ENCODE measurements around the gene C19orf81.

Gene C19orf81

GRCh38 chr19:50629801-50630200, 19.4 kb upstream of the C19orf81 start:
- DNase-seq = no peak

DNA sequence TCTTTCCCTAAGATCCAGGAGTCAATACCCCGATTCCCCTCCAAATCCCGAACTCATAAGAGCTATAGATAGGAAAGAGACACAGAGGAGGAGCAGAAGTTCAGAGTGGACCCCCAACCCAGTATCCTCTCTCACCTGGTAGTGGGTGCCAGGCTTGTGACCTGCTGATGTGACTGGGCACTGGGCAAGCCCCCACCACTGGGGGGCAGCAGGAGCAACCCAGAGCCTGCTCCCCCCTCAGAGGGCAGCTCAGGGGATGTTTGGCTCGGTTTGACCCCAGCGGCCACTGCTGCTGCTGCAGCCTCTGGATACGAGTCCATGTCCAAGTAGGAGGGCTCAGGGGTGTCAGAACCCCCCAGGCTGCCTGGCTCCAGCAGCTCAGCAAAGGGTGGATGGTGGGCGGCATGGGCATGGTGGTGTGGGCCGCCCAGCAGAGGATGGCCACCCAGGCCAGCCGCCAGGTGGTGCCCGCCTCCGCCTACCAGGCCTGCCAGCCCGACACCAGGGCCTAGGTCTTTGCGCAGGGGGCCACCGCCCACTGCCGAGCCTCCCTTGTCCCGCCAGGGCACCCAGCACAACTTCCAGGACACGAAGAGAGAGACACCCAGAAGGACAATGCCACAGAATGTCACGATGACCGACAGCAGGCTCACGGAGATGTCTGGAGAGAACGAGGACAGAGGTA, 17.0 kb upstream of the C19orf81 start:
- DNase-seq = no peak

DNA sequence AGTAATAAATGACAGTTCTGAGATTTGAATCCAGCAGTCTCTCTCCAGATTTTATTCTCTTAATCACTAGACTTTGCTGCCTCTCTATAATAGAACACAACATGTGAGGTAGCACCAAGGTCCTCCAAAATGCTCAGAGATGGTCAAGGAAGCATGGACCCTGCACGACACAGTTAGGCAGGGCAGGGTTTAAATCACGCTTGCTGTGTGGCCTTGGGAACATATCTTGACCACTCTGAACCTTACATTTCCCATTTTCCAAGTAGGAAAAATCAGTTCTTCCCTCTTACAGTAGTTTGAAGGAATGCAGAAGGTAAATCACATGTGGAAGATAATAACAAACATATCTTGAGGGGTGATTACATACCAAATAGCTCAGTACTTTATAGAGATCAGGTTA, 15.9 kb upstream of the C19orf81 start:
- no peak for DNase-seq

GRCh38 chr19:50633973-50634372, 15.3 kb upstream of the C19orf81 start:
- no peak for DNase-seq

DNA sequence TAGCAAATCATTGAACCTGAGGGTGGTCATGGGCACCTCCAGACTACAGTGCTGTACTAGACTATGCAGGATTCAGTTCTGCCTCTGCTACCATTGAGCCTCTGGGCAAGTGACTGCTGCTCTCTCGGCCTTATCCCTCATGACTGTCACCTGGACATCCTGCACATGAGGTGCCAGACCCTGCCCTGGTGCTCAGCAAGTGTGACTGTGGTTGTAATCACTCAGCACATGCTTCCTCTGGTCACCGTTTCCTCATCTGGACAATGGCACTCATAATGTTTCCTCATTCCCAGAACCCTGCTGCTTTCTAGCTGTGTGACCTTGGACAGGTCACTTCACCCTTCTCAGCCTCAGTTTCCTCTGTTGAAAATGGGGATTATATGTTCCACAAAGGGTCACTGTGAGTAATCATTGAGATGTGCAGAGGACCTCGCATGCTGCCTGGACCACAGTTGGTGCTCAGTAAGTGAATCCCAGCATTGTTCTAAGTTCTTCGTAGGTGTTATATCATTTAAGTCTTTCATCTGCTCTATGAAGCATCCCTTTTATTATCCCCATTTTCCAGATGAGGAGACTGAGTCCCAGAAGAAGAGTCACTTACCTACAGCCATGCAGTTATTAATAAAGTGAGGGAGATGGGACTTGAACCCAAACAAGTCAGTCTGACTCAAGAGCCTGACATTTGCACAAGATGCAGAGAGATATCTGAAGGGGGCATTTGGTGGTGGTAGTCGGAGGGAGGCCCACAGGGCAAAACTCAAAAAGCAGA, 12.7 kb upstream of the C19orf81 start:
- DNase-seq = no peak

DNA sequence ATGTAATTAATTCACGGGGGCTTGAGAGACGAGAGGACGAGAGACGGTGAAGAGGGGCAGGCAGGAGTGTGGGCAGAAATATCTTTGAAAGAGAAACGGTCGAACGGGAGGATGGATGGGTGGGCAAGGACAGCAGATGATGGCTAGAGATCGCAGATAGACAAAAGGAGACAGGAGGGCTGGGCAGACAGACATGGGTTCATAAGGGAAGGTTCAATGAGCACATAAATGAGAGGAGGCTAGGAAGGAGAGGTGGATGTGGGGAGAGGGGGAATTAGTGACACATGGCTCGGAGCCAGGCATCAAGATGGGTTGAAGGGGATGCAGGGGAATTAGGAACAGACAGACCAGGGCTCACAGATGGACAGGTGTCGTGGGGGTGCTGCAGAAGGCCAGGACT, 10.6 kb upstream of the C19orf81 start:
- no peak for DNase-seq

- peak; percentile 68 for DNase-seq
These were observed 9.8 kb upstream of the C19orf81 start, which contains the start of gene SYT3 for GRCh38 chr19:50639121-50640112. Gene SYT3 (minus strand): TSS chr19:50639881. CDS start chr19:50637411, 2,470 bp downstream.

GRCh38 chr19:50640368-50640767, 8.9 kb upstream of the C19orf81 start:
- DNase-seq = no peak

- DNase-seq = no peak
These were observed 4.8 kb upstream of the C19orf81 start for GRCh38 chr19:50644315-50644915.

- DNase-seq = no peak
These were observed 4.1 kb upstream of the C19orf81 start for GRCh38 chr19:50645107-50645506.

DNA sequence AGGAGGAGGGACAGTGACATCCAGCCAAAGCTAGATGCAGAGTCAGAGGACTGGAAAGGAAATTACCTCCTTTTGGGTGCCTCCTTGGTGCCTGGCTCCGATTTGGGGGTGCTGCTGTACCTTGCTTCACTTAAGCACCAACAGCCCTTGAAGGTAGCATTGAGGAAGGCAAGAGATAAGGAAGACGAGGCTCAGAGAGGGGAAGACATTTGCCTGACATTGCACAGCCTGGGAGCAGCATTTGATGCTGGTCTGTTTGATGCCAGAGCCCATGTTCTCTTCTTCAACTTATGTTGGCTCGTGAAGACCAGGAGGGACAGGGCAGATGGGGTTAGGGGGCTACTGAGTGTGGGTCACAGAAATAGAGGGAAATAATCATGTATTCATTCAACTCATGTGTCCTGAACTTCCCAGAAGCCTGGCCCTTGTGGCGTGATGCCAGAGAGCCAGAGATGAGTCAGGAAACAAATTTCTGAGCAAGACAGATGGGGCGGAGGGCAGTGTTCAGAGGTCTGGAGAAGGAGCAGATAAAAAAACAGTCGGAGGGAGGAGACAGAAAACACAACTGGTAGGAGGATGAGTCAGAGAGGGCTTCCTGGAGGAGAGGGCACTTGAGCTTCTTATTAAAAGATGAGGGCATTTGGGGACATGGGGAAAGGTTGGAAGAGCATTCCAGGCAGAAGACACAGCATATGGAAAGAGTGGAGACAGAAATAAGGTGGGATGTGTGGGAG, 3.0 kb upstream of the C19orf81 start:
- DNase-seq = peak; percentile 41

- no peak for DNase-seq
These were observed 1.2 kb upstream of the C19orf81 start for GRCh38 chr19:50647879-50648615.

DNA sequence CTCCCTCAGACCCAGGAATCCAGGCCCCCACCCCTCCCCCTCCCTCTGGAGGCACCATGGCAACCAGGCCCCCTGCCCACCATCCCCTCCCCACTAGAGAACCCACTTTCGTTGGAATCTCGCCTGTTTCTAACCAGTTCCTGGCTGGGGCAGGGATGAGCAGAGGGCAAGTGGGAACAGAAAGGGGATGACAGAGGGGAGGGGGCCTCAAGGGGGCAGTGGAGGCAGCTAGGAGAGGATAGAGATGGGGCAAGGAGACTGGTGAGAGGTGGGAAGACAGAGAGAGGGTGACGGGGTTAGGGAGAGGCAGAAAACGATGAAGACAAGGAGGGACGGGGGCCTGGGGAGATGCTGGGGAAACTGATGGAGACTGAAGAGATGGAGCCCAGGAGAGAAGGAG, 586 bp upstream of the C19orf81 start:
- DNase-seq = no peak

GRCh38 chr19:50651174-50651573, 1.9 kb downstream of the C19orf81 start:
- no peak for DNase-seq

GRCh38 chr19:50652722-50653121, 3.5 kb downstream of the C19orf81 start:
- no peak for DNase-seq

DNA sequence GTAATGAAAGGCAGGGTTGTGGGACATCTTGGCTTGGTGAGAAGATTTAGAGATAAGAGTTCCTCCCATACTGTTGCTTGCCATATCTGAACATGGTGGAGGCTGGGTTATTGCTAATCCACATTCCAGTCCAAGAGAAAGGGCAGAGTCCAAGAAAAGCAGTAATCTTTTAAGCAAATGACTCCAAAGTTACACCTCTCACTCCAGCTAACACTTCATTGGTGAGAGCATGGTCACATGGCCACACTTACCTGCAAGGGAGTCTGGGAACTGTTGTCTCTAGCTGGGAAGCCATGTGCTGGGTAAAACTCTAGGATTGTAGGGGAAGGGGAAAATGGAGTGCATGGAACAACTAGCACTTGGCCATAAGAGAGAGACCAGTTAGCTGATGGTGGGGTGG, 5.6 kb downstream of the C19orf81 start:
- DNase-seq = no peak

GRCh38 chr19:50657222-50657669, 8.0 kb downstream of the C19orf81 start:
- no peak for DNase-seq

GRCh38 chr19:50657712-50658440, 8.6 kb downstream of the C19orf81 start:
- peak; percentile 99 for DNase-seq

- peak; percentile 90 for DNase-seq
These were observed 9.4 kb downstream of the C19orf81 start for GRCh38 chr19:50658441-50659317.

All from hematopoietic multipotent progenitor cell treated with erythropoietin and hydrocortisone succinate and interleukin-3 and kit ligand, for 6 days (in vitro differentiated cells).